ENCODE data around the gene GLDC.

- TF ChIP-seq CTCF (IDR thresholded peaks at IDR 0.05) (no peak), POLR2A (IDR thresholded peaks at IDR 0.05) (no peak), EP300 (IDR thresholded peaks at IDR 0.05) (no peak)
Observed at GRCh38 chr9:6506571-6506970, 139.0 kb downstream of the GLDC start.

Measured in suprapubic skin (tissue), 3 donors.